Measurements from ENCODE around the gene ARF4. TPM values are rescaled to one million over a fixed set of nuclear protein-coding genes. Genes with fewer than 3 reads are reported as not detected.

The ARF4 gene
- total and polyA plus RNA-seq, 2 donors (not counting 1 experiment from before 2014, with no cell fraction given): 30.2 to 38.1 TPM

GRCh38 chr3:57569859-57570450, 27.2 kb downstream of the ARF4 start:
- H3K4me1 Mint-ChIP-seq: no peaks in the 10 kb centered on the region
- Histone ChIP-seq H3K4me2 (replicated peaks; ENCODE audit: low read depth, low read length, poor library complexity, severe bottlenecking) (no peak overlapping the region), H3K9me3 (ENCODE audit: control extremely low read depth in 1 of 3, control insufficient read depth in 2 of 3, insufficient read depth in 1 of 3, low read length in 2 of 3) (no peaks in the 10 kb centered on the region), H3K27ac (ENCODE audit: low read length in 2 of 2) (no peak overlapping the region), H4K20me1 (ENCODE audit: control insufficient read depth, insufficient read depth, low read length, poor library complexity, severe bottlenecking) (no peaks in the 10 kb centered on the region), H2AFZ (ENCODE audit: insufficient read depth, low read depth, low read length, poor library complexity, severe bottlenecking) (no peak overlapping the region), H3K9ac (ENCODE audit: low read length) (no peak overlapping the region), H3K4me3 (ENCODE audit: control extremely low read depth in 1 of 5, extremely low read depth in 1 of 5, insufficient read depth in 1 of 5, low read depth in 2 of 5, low read length in 4 of 5) (no peak overlapping the region), H3K36me3 (replicated peaks in 1 of 2; ENCODE audit: control extremely low read depth in 1 of 2, control insufficient read depth in 1 of 2, extremely low read depth in 1 of 2, insufficient read depth in 2 of 2, low read length in 1 of 2) (peaks cover 2 to 40% of the 10 kb centered on the region in 2 experiments), H3K4me1 (ENCODE audit: control insufficient read depth in 2 of 2, insufficient read depth in 2 of 2, low read length in 2 of 2) (no peaks in the 10 kb centered on the region), H3K79me2 (ENCODE audit: control insufficient read depth, insufficient read depth, low read length) (peaks cover 26% of the 10 kb centered on the region), H3K27me3 (replicated peaks in 1 of 4; ENCODE audit: control extremely low read depth in 1 of 4, control insufficient read depth in 3 of 4, insufficient read depth in 4 of 4, low read length in 3 of 4) (no peaks in the 10 kb centered on the region)
- H3K4me3 Mint-ChIP-seq: no peak overlapping the region
- ChIA-PET POLR2A (no interaction called here), CTCF (no interaction called here)
- intact Hi-C loops (cut with micrococcal nuclease): no loop called here
- peak overlapping the region; percentile 46 for H3K27ac Mint-ChIP-seq
- WGBS (ENCODE audit: insufficient coverage): no CpG with 5 or more reads among the region's 6 CpGs
- no peak for DNase-seq
- no peak for ATAC-seq (ENCODE audit: low read depth)
- TF ChIP-seq EZH2 (IDR thresholded peaks at IDR 0.05; ENCODE audit: borderline replicate concordance, insufficient read depth, low read depth, low read length, poor library complexity, severe bottlenecking) (no peak), CTCF (IDR thresholded peaks at IDR 0.05) (no peak)
- no peaks in the 10 kb centered on the region for H3K27me3 Mint-ChIP-seq
- H3K9me3 Mint-ChIP-seq (ENCODE audit: insufficient read depth): no peaks in the 10 kb centered on the region

GRCh38 chr3:57559526-57559925, 37.6 kb downstream of the ARF4 start:
- ATAC-seq (ENCODE audit: low read depth) (no peak), DNase-seq (no peak)
- ChIA-PET POLR2A (interaction anchor here (0.6 kb wide), 1 partner anchor 100 kb away, joined by 4 read pairs; no protein-coding TSS in a partner anchor), CTCF (no interaction called here)
- Histone ChIP-seq H4K20me1 (ENCODE audit: control insufficient read depth, insufficient read depth, low read length, poor library complexity, severe bottlenecking) (peaks cover 14% of the 10 kb centered on the region), H3K79me2 (ENCODE audit: control insufficient read depth, insufficient read depth, low read length) (peaks cover 66% of the 10 kb centered on the region), H3K4me2 (replicated peaks; ENCODE audit: low read depth, low read length, poor library complexity, severe bottlenecking) (no peak overlapping the region), H3K4me3 (ENCODE audit: control extremely low read depth in 1 of 5, extremely low read depth in 1 of 5, insufficient read depth in 1 of 5, low read depth in 2 of 5, low read length in 4 of 5) (no peak overlapping the region), H3K27me3 (replicated peaks in 1 of 4; ENCODE audit: control extremely low read depth in 1 of 4, control insufficient read depth in 3 of 4, insufficient read depth in 4 of 4, low read length in 3 of 4) (no peaks in the 10 kb centered on the region), H2AFZ (ENCODE audit: insufficient read depth, low read depth, low read length, poor library complexity, severe bottlenecking) (no peak overlapping the region), H3K36me3 (replicated peaks in 1 of 2; ENCODE audit: control extremely low read depth in 1 of 2, control insufficient read depth in 1 of 2, extremely low read depth in 1 of 2, insufficient read depth in 2 of 2, low read length in 1 of 2) (peaks cover 14 to 24% of the 10 kb centered on the region in 2 experiments), H3K4me1 (ENCODE audit: control insufficient read depth in 2 of 2, insufficient read depth in 2 of 2, low read length in 2 of 2) (peaks cover 14 to 30% of the 10 kb centered on the region in 2 donors), H3K9ac (ENCODE audit: low read length) (no peak overlapping the region), H3K9me3 (ENCODE audit: control extremely low read depth in 1 of 3, control insufficient read depth in 2 of 3, insufficient read depth in 1 of 3, low read length in 2 of 3) (no peaks in the 10 kb centered on the region), H3K27ac (ENCODE audit: low read length in 2 of 2) (no peak overlapping the region)
- H3K27me3 Mint-ChIP-seq: no peaks in the 10 kb centered on the region
- H3K9me3 Mint-ChIP-seq (ENCODE audit: insufficient read depth): no peaks in the 10 kb centered on the region
- H3K27ac Mint-ChIP-seq: no peak overlapping the region
- TF ChIP-seq EZH2 (IDR thresholded peaks at IDR 0.05; ENCODE audit: borderline replicate concordance, insufficient read depth, low read depth, low read length, poor library complexity, severe bottlenecking): no peak
- no peak for TF ChIP-seq CTCF (IDR thresholded peaks at IDR 0.05)
- H3K4me3 Mint-ChIP-seq: no peak overlapping the region
- intact Hi-C loops (cut with micrococcal nuclease): loop anchor here (5.0 to 10.0 kb wide), 2 partner anchors 325 to 558 kb away; no protein-coding TSS in a partner anchor
- no CpG with 5 or more reads among the region's 1 CpG for WGBS (ENCODE audit: insufficient coverage)
- H3K4me1 Mint-ChIP-seq: peaks cover 38% of the 10 kb centered on the region

All from B cell (primary cell).